K562 (cell line): Measurements from ENCODE around the gene JAK3. TPM values are rescaled to one million over a fixed set of nuclear protein-coding genes. Genes with fewer than 3 reads are reported as not detected.

Experiments
- ARNT ChIP-seq, 2 experiments: fragments of 450-650 bp; IDR thresholded peaks; 2 replicates each; pipeline ENCODE4 v1.6.1; 2016; ENCODE audit warnings: mild to moderate bottlenecking in 1 of 2
- KLF16 ChIP-seq: IDR thresholded peaks from 2 replicates; pipeline ENCODE4 v1.6.1; 2016; ENCODE audit warnings: antibody characterized with exemption
- PHF20 ChIP-seq: fragments of 450-650 bp; IDR thresholded peaks from 2 replicates; pipeline ENCODE4 v1.6.1; 2018; ENCODE audit not compliant: partially characterized antibody
- POLR2G ChIP-seq: fragments of 200-400 bp; formaldehyde crosslinking; IDR thresholded peaks from 2 replicates; pipeline ENCODE4 v1.6.1; 2017; ENCODE audit warnings: low read depth, mild to moderate bottlenecking, antibody characterized with exemption, low read length, moderate library complexity
- PTRF ChIP-seq: fragments of 450-650 bp; IDR thresholded peaks from 2 replicates; pipeline ENCODE4 v1.6.1; 2016; ENCODE audit warnings: mild to moderate bottlenecking, missing genetic modification characterization, missing compliant biosample characterization
- RBM22 ChIP-seq: fragments of 200-400 bp; formaldehyde crosslinking; IDR thresholded peaks from 2 replicates; pipeline ENCODE4 v1.6.1; 2018; ENCODE audit warnings: low read length, low read depth; ENCODE audit not compliant: poor library complexity, severe bottlenecking
- SMC3 ChIP-seq: conservative IDR thresholded peaks from 2 replicates; pipeline ENCODE4 v1.6.1; 2011; ENCODE audit warnings: low read depth, low read length, improper control_type of control experiment; ENCODE audit not compliant: insufficient read depth
- SREBF1 ChIP-seq: fragments of 150-350 bp; IDR thresholded peaks from 2 replicates; pipeline ENCODE4 v1.6.1; 2014; ENCODE audit warnings: antibody characterized with exemption, low read depth, low read length, borderline replicate concordance
- TCF7 ChIP-seq: sonication (generic); IDR thresholded peaks from 2 replicates; pipeline ENCODE4 v1.6.1; 2016; ENCODE audit warnings: antibody characterized with exemption, borderline replicate concordance
- ZNF165 ChIP-seq: fragments of 250-450 bp; sonication (Bioruptor Pico); IDR thresholded peaks from 2 replicates; pipeline ENCODE4 v1.4.0; 2020; ENCODE audit warnings: borderline replicate concordance
- ZNF407 ChIP-seq: fragments of 450-650 bp; IDR thresholded peaks from 2 replicates; pipeline ENCODE4 v1.6.1; 2016; ENCODE audit warnings: low read depth
- polyA plus RNA-seq, 8 experiments: library from polyadenylated mRNA; depleted of rRNA in 4 of 8; stranded (reverse) in 5 of 8; unstranded in 3 of 8; fragments of >200 nt; fragmentation: Nextera tagmentation in 2 of 8; fragmentation: Illumina TruSeq in 1 of 8; extraction: Ambion mirVana in 2 of 8; extraction: Trizol in 1 of 8; gene quantifications; 2 replicates each; pipeline versions ENCODE4 v1.2.1 to v1.2.3, GENCODE V29; 2011 to 2014; ENCODE audit warnings: inconsistent platforms in 1 of 8, missing spikeins in 1 of 8
- total RNA-seq, 7 experiments: library from RNA; depleted of rRNA in 6 of 7; stranded (reverse); fragments of >200 nt in 6 of 7; fragmentation: Illumina TruSeq in 2 of 7; extraction: Trizol in 2 of 7; gene quantifications; 2 replicates each; pipeline versions ENCODE4 v1.2.1 to v1.2.3, GENCODE V29; 2011 to 2021; ENCODE audit warnings: low replicate concordance in 1 of 7
- TF ChIP-seq, protein P1 (sequence below): fragments of 450-650 bp; formaldehyde crosslinking; IDR thresholded peaks from 2 replicates; pipeline ENCODE4 v1.4.0; 2022; ENCODE audit warnings: mild to moderate bottlenecking, moderate library complexity
- TF ChIP-seq, protein P2 (sequence below): sonication (generic); formaldehyde crosslinking; IDR thresholded peaks from 2 replicates; pipeline ENCODE4 v1.8.1; 2022; ENCODE audit warnings: missing genetic modification reagents
- TF ChIP-seq, protein P3 (sequence below): fragments of 450-650 bp; IDR thresholded peaks from 2 replicates; pipeline ENCODE4 v1.7.1; 2018; ENCODE audit warnings: mild to moderate bottlenecking, low read depth; ENCODE audit not compliant: partially characterized antibody

JAK3 gene
- total and polyA plus RNA-seq, 9 of the 15 experiments (the other 6 are each of a cell fraction or from before 2014, with no cell fraction given): 0.01 to 0.18 (median 0.07) TPM; not detected in 1

DNA sequence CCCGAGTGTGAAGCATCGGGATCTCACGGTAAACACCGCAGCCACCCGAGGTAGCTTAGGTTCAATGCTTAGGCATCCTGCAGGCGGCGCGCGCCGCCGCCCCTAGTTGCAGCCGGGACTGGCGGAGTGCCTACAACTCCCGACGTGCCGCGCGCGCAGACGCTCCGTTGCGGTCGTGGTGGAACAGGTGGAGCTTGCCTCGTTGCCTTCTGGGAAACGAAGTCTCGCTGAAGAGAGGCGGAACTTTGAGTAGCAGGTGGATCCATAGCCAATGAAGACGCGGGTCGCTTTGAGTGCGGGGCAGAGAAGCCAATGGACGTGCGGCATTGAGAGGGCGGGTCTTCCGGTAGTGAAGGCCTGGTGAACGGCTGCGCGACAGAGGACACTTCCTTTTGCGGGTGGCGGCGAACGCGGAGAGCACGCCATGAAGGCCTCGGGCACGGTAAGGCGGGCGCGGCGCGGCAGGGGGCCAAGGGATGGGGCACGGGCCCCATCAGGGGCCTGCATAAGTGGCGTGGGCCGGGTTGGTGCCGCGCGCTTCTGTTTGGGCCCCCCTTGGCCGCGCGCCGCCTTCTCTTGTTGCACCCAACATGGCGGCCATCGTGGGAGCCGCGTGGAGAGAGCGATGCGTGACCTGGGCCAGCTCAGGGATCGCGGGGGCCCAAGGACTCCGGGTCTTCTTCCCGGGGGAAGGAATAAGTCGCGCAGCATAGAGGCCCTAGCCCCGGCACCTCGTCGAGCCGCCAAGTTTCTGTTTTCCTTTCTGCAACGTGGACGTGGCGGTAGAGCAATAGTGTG is 11.9 kb upstream of the JAK3 start, which contains the start of gene RPL18A (continued):
- TF ChIP-seq ZNF407: no peak
- TF ChIP-seq TCF7: no peak
- peak; percentile 93 for TF ChIP-seq SMC3
- TF ChIP-seq, protein P1, sequence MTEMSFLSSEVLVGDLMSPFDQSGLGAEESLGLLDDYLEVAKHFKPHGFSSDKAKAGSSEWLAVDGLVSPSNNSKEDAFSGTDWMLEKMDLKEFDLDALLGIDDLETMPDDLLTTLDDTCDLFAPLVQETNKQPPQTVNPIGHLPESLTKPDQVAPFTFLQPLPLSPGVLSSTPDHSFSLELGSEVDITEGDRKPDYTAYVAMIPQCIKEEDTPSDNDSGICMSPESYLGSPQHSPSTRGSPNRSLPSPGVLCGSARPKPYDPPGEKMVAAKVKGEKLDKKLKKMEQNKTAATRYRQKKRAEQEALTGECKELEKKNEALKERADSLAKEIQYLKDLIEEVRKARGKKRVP: 0 out of 2 replicates have a peak, but pooled peaks have one; percentile 54
- peak; percentile 37 for TF ChIP-seq PHF20
- peak; percentile 100 for TF ChIP-seq POLR2G
- TF ChIP-seq PTRF (tag): no peak
- TF ChIP-seq, protein P2, sequence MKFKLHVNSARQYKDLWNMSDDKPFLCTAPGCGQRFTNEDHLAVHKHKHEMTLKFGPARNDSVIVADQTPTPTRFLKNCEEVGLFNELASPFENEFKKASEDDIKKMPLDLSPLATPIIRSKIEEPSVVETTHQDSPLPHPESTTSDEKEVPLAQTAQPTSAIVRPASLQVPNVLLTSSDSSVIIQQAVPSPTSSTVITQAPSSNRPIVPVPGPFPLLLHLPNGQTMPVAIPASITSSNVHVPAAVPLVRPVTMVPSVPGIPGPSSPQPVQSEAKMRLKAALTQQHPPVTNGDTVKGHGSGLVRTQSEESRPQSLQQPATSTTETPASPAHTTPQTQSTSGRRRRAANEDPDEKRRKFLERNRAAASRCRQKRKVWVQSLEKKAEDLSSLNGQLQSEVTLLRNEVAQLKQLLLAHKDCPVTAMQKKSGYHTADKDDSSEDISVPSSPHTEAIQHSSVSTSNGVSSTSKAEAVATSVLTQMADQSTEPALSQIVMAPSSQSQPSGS: no peak
- TF ChIP-seq ARNT (IDR thresholded peaks at IDR 0.05): no peak
- TF ChIP-seq KLF16: peak; percentile 29; the same call in 1 of the 2 replicates
- TF ChIP-seq SREBF1: no peak
- peak; percentile 85 for TF ChIP-seq RBM22
- TF ChIP-seq, protein P3, sequence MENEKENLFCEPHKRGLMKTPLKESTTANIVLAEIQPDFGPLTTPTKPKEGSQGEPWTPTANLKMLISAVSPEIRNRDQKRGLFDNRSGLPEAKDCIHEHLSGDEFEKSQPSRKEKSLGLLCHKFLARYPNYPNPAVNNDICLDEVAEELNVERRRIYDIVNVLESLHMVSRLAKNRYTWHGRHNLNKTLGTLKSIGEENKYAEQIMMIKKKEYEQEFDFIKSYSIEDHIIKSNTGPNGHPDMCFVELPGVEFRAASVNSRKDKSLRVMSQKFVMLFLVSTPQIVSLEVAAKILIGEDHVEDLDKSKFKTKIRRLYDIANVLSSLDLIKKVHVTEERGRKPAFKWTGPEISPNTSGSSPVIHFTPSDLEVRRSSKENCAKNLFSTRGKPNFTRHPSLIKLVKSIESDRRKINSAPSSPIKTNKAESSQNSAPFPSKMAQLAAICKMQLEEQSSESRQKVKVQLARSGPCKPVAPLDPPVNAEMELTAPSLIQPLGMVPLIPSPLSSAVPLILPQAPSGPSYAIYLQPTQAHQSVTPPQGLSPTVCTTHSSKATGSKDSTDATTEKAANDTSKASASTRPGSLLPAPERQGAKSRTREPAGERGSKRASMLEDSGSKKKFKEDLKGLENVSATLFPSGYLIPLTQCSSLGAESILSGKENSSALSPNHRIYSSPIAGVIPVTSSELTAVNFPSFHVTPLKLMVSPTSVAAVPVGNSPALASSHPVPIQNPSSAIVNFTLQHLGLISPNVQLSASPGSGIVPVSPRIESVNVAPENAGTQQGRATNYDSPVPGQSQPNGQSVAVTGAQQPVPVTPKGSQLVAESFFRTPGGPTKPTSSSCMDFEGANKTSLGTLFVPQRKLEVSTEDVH: no peak
- TF ChIP-seq ZNF165 (CRISPR knock-in tag): no peak
